H1 (cell line): ENCODE results near the gene RNF32. TPM values are rescaled to one million over a fixed set of nuclear protein-coding genes. Genes with fewer than 3 reads are reported as not detected.

Experiments
- CBX8 ChIP-seq: fragments of 300-800, 300-1000 bp; sonication (generic); IDR thresholded peaks from 2 replicates; pipeline ENCODE4 v1.7.1; 2016; ENCODE audit warnings: low read depth, low read length, borderline replicate concordance
- SRF ChIP-seq: IDR thresholded peaks from 2 replicates; pipeline ENCODE4 v1.6.1; 2011; ENCODE audit warnings: mild to moderate bottlenecking, low read depth, low read length, moderate library complexity
- SUZ12 ChIP-seq: fragments of 200-600 bp; sonication (generic); IDR thresholded peaks from 2 replicates; pipeline ENCODE4 v1.6.1; 2012; ENCODE audit warnings: mild to moderate bottlenecking, inconsistent platforms, low read length, moderate library complexity, mixed read lengths
- polyA plus RNA-seq, 7 experiments: library from polyadenylated mRNA; depleted of rRNA in 3 of 7; stranded (reverse) in 5 of 7; unstranded in 2 of 7; fragments of >200 nt in 5 of 7; fragments of 200-250 nt in 2 of 7; gene quantifications; 1 replicate in 5 of 7; 2 replicates in 1 of 7; 4 replicates in 1 of 7; pipeline versions ENCODE4 v1.2.1 to v1.2.3, GENCODE V29; 2011 to 2013; ENCODE audit warnings: missing spikeins in 2 of 7, mixed read lengths in 2 of 7
- total RNA-seq: library from RNA; stranded (reverse); fragmentation: NEBNext Ultra II Directional; extraction: Animal tissue kit (Norgen Biotek cat#: 25700); gene quantifications from 2 replicates; pipeline ENCODE4 v1.2.1, GENCODE V29; 2021

RNF32 gene
- total and polyA plus RNA-seq, 2 of the 8 experiments (the other 6 are each of a cell fraction or from before 2014, with no cell fraction given): 0.48 to 1.2 TPM

GRCh38 chr7:156665101-156665500 lies 24.5 kb downstream of the RNF32 start (continued):
- TF ChIP-seq CBX8 (no peak), SRF (no peak), SUZ12 (no peak)
